Measurements from ENCODE around the gene MYH9.
"Not testable (repeated sequence)": the region's sequence is repeated elsewhere in the genome, so short reads cannot be mapped to it uniquely, and the experiment has no call there.

The MYH9 gene

DNA sequence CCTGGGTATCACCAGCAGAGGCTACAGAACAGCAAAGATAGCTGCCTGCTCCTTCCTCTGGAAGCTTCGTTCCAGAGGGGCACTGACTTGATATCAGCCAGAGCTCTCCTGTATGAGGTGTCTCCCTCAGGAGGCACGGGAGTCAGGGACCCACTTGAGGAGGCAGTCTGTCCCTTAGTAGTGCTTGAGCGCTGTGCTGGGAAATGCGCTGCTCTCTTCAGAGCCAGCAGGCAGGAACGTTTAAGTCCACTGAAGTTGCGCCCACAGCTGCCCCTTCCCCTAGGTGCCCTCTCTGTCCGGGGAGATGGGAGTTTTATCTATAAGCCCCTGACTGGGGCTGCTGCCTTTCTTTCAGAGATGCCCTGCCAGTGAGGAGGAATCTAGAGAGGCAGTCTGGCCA, 116.5 kb downstream of the MYH9 start:
- DNase-seq (ENCODE audit: low read depth), result not testable (repeated sequence)

DNA sequence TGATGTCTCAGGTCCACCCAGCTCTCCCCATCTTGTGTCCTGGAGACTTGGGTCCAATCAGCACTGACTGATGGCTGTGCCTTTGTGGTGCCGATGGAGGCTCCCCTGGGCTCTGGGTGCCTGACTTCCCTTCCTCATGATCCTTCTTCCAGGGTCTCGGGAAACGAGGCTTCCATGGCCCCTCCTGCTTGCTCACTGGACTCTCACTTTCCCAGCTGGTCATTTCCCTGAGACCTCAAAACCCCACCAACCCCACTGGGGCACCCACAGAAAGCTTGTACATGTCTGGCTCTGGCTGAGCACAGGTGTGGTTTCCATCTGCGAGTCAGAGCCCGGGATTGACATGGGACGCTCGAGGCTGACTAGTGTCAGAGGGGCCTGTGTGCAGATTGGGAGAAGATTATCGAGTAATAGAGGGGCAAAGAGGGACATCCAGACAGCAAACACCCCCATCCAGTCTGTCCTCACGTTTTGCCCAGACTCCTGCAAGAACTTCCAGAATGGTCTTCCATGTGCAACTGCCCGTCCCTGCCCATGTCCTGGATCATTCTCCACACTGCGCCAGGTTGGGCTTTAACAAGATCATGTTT, 119.8 kb downstream of the MYH9 start:
- no peak for DNase-seq (ENCODE audit: low read depth)

DNA sequence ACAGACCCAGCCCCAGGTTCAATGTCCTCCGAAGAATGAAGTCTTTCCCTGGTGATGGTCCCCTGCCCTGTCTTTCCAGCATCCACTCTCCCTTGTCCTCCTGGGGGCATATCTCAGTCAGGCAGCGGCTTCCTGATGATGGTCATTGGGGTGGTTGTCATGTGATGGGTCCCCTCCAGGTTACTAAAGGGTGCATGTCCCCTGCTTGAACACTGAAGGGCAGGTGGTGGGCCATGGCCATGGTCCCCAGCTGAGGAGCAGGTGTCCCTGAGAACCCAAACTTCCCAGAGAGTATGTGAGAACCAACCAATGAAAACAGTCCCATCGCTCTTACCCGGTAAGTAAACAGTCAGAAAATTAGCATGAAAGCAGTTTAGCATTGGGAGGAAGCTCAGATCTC, 120.7 kb downstream of the MYH9 start:
- DNase-seq (ENCODE audit: low read depth), result no peak

DNA sequence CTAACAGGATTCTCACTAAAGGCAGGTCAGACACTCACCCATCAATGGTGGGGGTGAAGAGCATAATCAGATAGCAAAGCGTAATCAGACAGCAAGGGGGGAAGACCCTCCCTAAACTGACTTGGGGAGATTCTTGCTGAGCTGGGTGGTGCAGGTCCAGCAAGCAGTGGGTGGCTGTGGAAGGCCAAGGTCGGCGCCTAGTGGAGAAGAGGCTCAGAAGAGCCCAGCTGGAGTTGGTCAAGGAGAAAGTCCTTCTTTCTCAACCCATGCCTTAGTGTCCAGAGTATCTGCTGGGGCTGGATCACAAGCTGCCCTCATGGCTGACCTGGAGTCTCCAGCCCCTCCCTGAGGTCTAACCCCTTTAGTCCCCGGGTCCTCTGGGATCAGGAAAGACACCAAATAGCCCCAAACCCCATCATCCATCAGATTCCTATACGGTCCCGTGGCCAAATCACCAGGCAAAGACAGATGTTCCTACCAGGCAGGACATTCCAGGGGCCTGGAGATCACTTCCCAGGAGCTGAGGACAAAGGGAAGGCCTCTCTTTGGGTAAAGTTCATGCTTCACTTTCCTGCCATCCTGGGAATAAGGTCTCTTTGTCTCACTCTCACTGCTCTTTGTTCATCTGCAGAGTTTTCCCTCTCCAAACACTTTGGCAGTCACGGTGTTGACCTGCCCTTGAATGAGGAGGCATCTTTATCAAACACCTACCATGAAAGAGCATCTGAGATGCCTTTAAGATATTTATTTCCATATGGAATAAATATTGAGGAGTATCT, 123.7 kb downstream of the MYH9 start:
- not testable (repeated sequence) for DNase-seq (ENCODE audit: low read depth)

DNA sequence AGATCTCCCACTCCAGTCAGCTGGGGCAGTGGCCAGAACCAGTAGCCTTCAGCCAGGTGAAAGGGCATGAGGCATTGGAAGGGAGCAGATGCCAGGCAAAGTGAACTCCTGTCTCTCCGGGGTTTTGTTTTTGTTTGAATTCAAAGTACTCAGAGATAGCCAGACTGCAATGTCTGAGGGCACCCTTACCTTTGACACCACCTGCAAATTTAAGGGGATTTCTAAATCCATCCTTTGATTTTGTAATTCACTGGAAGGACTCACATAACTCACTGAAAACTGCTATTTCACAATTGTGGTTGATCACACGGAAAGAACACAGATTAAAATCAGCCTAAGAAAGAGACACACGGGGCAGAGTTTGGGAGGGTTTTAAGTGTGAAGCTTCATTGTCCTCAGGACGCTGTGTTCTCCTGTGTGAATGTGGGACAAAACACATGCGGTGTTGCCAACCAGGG, 124.5 kb downstream of the MYH9 start:
- not testable (repeated sequence) for DNase-seq (ENCODE audit: low read depth)

DNA sequence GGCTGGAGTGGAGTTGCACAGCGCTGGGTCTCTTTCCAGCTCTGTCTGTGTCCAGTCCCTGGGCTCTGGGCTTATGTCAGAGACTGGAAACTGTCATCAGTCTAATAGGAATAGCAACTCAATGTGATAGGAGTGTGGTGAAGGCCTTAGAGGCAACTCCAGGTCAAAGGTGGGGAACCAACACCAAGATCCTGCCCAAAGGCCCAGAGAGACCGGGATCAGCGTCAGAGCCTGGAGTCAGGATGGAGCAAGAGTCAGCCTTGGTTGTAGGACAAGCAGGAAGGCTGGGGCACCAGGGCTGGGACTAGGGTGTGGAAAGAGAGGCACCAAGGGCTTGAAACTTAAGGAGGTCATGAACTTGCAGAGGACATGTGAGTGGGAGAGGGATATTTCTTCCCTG, 125.5 kb downstream of the MYH9 start:
- DNase-seq (ENCODE audit: low read depth), result not testable (repeated sequence)

DNA sequence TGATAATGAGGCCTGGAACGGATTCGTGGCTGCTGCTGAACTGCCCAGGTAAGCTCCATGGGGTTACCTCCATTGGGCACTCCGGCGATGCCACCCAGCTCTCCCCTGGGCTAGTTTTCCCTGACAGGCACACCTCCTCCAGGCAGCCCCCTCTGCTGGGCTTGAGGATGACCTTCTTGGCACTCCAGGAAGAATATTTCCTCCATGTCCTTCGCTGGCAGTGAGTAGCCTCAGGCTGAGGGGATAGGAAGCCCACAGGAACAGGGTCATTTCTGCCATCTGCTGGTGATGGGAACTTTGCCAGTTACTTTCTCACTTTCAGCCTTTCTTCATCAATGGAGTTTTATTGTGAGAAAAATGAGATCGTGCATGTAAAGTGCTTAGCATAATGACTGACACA, 126.1 kb downstream of the MYH9 start:
- DNase-seq (ENCODE audit: low read depth), result not testable (repeated sequence)

DNA sequence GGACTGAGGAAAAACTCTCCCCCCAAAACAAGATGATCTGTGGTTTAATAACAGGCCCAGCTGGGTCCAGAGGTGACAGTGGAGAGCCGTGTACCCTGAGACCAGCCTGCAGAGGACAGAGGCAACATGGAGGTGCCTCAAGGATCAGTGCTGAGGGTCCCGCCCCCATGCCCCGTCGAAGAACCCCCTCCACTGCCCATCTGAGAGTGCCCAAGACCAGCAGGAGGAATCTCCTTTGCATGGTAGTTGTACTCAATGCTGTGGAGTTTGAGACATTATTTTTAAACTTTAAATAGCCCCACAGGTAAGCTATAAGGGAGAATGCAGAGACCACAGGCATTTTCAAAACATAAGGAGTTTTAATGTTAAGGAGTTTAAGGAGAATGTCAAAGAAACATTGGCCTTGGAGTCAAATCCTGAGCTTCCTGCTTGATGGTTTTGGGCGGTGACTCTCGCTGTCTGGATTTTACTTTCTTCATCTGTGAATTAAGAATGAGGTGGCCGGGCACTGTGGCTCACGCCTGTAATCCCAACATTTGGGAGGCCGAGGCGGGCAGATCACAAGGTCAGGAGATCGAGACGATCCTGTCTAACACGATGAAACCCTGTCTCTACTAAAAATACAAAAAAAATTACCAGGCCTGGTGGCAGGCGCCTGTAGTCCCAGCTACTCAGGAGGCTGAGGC, 128.0 kb downstream of the MYH9 start:
- DNase-seq (ENCODE audit: low read depth), result no peak

DNA sequence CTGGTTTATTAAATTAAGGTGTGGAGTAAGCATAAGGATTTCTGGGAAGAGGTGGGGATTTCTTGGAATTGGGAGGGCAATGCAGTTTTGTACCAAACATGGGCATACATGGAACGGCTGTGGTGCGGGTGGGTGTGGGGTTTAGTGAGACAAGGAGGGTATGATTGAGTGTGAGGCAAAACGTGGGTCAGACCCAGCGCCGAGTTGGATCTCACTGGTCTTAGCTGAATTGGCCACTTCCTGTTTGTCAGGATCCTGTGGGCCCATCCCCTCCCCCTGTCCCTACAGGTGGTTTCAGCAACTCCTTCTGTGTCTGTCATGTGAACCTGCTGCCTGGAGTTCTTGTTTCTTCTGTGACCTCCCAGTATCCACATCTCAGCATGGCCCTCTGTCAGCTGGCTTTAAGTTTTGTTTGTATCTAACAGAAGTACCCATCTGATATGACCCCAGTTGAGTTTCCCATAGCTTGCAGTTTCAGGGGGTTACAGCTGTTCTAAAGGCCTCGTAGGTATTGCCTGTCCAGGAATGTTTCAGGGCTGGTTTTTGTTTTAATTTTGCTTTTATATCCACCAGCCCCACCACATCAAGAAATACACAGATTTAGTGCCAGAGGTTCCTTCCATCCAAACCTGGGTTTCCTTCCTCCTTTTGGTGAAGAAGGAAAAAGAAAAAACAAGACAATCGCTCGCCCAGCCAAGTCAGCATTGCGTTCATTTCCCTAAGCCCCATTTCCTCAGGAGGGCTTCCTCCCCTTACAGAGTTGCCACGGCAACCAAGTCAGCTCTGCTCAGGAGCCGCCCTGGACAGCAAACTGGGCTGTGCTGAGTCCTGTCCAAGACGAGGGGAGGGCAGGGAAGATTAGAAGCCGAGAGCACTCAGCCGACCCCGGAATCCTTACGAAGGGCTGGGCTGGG, 128.8 kb downstream of the MYH9 start:
- no peak for DNase-seq (ENCODE audit: low read depth)

DNA sequence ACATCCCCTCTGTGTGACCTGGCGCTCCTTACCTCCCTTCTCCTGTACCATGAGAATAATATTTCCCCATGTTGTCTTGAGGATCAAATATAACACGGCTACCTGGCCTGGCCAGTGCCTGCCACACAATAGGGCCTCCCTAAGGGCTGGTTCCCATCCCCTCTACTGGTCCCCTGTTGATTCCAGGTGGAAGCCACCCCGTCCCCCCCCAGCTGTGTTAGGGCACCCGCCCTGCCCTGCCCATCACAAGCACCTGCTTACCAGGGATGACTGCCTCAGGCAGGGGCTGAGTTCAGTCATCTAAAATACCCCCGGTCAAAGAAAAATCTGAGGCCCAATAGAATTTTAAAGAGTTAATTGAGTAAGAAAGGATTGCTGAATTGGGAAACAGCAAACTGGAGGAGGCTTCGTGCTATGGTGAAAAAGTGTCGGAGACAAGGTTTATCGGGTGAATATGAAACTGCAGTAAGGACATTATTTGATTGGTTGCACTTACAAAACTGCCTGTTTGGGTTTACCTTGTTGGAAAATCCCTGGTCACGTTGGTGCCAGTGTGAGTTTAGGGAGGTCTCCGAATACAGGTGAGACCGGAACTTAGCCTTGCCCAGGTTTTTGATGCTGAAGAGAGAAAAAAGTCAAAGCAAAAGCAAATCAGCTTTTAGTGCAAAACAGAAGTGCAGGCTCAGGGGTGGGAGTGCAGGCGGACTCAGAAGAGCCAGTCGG, 129.7 kb downstream of the MYH9 start:
- DNase-seq (ENCODE audit: low read depth), result no peak

DNA sequence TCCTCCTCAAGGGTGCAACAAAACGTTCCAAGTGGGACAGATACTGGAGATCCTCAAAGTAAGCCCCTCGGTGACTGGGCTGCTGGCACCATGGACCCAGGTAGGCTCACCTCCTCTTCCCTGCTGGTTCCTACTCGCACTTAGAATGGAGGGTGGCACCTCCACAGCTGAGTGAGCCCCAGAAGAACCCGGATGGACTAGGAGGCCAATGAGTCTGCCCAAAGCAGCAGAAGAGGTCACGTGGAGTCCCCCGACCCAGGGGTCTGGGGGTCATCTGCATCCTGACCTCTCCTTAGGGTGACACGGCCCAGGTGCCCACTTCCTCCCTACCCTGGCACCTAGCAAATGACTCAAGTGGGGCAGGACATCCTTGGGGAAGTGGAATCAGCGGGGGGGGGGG, 130.5 kb downstream of the MYH9 start:
- no peak for DNase-seq (ENCODE audit: low read depth)

DNA sequence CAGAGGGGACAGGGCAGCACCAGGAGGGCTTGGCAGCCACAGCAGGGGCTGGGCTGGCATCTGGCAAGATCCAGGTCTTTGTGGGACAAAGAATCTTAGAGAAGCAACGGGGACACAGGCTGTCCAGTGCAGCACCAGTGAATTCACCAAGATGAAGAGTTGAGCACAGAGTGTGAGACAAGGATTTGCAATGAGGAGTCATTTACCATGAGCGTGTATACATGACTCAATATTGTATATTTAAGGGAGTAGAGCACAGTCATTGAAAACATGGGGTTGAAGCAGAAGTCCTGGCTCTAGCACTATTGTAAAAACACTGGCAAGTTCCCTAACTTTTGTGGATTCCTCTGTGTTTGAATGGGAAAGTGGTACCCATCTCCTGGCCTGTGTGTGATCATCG, 131.3 kb downstream of the MYH9 start:
- DNase-seq (ENCODE audit: low read depth), result no peak

DNA sequence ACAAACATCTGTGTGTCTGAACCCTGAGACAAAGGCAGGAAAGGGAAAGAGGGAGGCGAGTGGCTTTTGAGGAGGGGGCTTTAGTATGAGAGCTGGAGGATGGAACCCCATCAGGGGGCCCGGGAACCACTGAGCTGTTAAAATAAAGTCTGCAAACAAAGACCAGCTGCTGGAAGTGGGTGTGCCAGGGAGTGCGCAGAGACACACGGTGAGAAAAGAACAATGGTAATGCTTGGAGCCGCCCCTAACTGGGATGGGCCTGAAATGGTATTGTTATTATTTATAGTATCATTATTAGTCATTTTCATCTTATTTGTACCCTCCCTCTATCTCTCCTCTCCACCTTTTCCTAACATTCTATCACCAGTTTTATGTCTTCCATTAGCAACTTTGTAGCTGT, 132.2 kb downstream of the MYH9 start:
- not testable (repeated sequence) for DNase-seq (ENCODE audit: low read depth)

DNA sequence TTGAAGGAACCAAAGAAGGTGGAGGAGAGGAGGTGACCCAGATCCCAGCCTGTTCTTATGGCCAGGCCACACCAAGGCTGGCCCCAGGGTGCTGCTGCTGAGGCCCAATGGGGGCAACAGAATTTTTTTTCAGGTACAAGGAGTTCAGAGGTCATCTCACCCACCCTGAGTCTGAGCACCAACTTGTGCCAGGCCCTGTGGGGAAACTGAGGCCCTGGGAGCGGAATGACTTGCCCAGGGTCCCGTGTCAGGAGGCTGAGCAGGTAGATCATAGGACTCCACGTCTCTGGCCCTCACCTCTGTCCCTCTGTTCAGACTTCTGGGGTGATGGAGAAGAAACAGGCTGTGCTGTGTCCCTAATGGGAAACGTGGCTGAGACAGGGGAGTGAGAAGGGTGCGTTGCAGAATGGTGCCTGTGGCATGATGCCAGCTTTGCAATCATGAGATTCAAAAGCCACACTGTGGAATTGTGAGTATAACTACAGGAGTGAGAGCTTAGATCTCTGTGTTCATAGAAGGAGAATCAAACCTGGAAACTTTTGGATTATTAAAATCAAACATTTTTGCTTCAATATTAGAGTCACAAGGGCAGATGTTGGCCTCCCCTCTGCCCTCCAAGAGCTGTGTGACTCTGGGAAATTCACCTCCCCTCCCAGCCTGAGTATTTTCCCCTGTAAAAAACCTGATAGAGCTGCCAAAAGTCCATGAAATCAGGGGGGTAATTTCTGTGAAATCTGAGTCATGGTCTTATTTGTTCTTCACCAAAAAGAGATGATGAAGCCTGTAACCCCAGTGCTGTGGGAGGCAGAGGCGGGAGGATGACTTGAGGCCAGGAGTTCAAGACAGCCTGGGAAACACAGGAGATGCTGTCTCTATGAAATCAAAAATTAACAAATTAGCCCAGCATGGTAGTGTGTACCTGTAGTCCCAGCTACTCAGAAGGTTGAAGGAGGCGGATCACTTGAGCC, 134.0 kb downstream of the MYH9 start:
- DNase-seq (ENCODE audit: low read depth), result no peak

DNA sequence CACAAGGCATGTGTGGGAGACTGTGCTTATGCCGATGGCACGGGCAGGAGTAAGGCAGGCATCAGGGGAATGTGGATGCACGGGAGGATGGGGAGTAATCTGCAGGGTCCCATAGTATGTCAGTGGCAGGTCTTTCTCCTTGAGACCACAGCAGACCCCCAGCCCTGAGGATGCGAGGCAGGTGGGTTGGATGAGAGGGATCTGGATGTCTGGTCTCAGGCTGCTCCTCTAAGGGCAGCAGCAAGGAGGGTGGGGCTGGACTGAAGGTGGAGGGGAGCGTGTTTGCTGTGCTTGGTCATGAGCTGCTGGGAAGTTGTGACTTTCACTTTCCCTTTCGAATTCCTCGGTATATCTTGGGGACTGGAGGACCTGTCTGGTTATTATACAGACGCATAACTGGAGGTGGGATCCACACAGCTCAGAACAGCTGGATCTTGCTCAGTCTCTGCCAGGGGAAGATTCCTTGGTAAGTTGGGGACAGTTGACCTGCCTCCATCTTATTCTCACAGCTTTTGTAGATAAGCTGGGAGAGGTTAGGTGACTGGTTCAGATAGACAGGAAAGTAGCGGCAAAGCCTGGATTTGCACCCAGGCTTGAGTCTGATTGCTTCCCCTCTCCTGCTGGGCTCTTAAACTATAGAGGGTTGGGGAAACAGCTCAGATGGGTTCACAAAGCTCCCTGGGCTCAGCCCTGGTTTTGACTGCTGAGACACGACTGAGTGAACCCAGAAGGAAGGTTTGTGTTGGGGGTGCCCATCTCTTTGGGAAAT, 134.8 kb downstream of the MYH9 start, which contains the start of gene APOL1:
Gene APOL1 (plus strand): TSS at position 380 of the 769 bp plus-strand sequence. CDS start 1,823 bp downstream, outside the sequence.
- DNase-seq (ENCODE audit: low read depth), result no peak

DNA sequence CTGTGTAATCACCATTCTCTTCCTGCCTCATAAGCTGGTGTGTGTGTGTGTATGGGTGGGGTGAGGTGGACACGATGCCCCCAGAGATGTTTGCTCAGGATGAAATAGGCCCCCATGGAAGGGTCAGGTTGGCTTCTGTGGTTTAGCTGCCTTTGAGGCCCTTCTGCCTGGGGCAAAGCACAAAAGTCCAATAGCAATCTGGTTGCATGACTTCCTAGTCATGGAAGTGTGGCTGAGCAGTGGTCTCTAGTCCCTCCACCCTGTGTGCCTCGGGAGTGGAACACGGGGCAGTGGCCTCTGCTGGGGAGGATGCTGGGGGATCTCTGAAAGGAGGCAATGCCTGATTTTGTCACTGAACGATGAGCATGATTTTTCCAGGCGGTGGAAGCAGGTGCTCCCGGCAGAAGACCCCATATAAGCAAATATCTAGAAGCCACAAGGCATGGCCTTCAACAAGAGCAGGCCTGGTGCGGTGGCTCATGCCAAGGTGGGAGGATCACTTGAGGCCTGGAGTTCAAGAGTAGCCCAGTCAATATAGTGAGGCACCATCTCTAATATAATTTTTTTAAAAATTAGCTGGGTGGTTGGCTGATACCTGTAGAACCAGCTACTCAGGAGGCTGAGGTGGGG, 135.7 kb downstream of the MYH9 start:
- DNase-seq (ENCODE audit: low read depth), result not testable (repeated sequence)

DNA sequence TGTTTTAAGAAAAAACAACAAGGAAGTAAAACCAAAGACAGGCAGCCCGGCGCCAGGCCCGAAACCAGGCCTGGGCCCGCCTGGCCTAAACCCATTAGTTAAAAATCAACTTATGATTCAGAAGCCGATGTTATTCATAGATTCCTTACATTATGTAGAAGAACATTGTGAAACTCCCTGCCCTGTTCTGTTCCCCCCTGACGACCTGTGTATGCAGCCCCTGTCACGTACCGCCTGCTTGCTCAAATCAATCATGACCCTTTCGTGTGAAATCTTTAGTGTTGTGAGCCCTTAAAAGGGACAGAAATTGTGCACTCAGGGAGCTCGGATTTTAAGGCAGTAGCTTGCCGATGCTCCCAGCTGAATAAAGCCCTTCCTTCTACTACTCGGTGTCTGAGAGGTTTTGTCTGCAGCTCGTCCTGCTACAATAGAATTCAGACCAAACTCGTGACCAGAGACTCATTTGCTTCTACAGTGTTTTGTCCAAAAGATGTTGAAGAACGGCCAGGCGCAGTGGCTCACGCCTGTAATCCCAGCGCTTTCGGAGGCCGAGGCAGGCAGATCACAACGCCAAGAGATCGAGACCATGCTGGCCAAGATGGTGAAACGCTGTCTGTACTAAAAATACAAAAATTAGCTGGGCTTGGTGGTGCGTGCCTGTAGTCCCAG, 137.3 kb downstream of the MYH9 start:
- not testable (repeated sequence) for DNase-seq (ENCODE audit: low read depth)

DNA sequence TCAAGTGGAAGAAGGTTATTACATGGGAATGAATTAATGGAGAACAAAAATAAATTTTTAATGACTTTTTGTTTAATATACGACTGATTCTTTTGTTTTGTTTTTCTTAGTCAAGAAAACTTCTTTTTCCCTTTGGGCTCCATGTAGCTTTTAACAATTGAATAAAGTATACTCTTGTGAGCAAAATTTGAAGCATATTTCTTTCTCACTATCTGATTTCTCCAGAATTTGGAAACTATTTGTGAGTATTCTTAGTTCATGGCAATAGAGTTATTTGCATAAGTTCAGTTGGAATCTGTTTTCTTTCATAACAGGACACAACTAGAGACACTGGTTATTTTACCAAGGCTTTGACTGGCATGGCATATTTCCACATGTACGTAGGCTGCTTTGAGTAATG, 138.6 kb downstream of the MYH9 start:
- no peak for DNase-seq (ENCODE audit: low read depth)
